K562 (cell line): Measurements from ENCODE around the gene BIRC6. TPM values are rescaled to one million over a fixed set of nuclear protein-coding genes. Genes with fewer than 3 reads are reported as not detected.

Source experiments
- ARHGAP35 ChIP-seq: fragments of 450-650 bp; IDR thresholded peaks from 2 replicates; pipeline ENCODE4 v1.6.1; 2018; ENCODE audit not compliant: partially characterized antibody
- ARID2 ChIP-seq: fragments of 450-650 bp; IDR thresholded peaks from 2 replicates; pipeline ENCODE4 v1.6.1; 2017; ENCODE audit warnings: antibody characterized with exemption, mild to moderate bottlenecking
- BMI1 ChIP-seq: fragments of 150-350 bp; IDR thresholded peaks from 2 replicates; pipeline ENCODE4 v1.6.1; 2014; ENCODE audit warnings: low read length
- EP300 ChIP-seq: IDR thresholded peaks from 2 replicates; pipeline ENCODE4 v1.6.1; 2012; ENCODE audit warnings: low read length, improper control_type of control experiment
- GATAD2A ChIP-seq: fragments of 450-650 bp; IDR thresholded peaks from 2 replicates; pipeline ENCODE4 v1.6.1; 2017
- HDAC1 ChIP-seq, 2 experiments: fragments of 450-650 bp; IDR thresholded peaks; 2 replicates each; pipeline ENCODE4 v1.6.1; 2016 to 2017; ENCODE audit warnings: inconsistent platforms in 1 of 2, mild to moderate bottlenecking in 1 of 2, moderate library complexity in 1 of 2
- HOMEZ ChIP-seq: fragments of 250-450 bp; sonication (Bioruptor Pico); IDR thresholded peaks from 2 replicates; pipeline ENCODE4 v1.4.0; 2020; ENCODE audit warnings: mild to moderate bottlenecking, moderate library complexity
- MEF2A ChIP-seq: IDR thresholded peaks from 2 replicates; pipeline ENCODE4 v1.6.1; 2011; ENCODE audit warnings: low read depth, mild to moderate bottlenecking, low read length, moderate library complexity; ENCODE audit not compliant: control insufficient read depth
- NCOR1 ChIP-seq: fragments of 450-650 bp; IDR thresholded peaks from 2 replicates; pipeline ENCODE4 v1.6.1; 2016; ENCODE audit warnings: mild to moderate bottlenecking, moderate library complexity
- PHB ChIP-seq: fragments of 250-450 bp; sonication (Bioruptor Pico); IDR thresholded peaks from 2 replicates; pipeline ENCODE4 v1.5.0; 2021
- SAFB ChIP-seq: fragments of 200-400 bp; formaldehyde crosslinking; IDR thresholded peaks from 2 replicates; pipeline ENCODE4 v1.6.1; 2017; ENCODE audit warnings: low read depth, low read length, borderline replicate concordance
- SMARCE1 ChIP-seq: fragments of 450-650 bp; IDR thresholded peaks from 2 replicates; pipeline ENCODE4 v1.7.1; 2016; ENCODE audit warnings: mild to moderate bottlenecking
- ZBTB8A ChIP-seq: fragments of 450-650 bp; IDR thresholded peaks from 2 replicates; pipeline ENCODE4 v1.6.1; 2018; ENCODE audit warnings: mild to moderate bottlenecking, moderate library complexity; ENCODE audit not compliant: partially characterized antibody
- ZNF274 ChIP-seq: IDR thresholded peaks from 2 replicates; pipeline ENCODE4 v1.6.1; 2011; ENCODE audit warnings: low read depth, mild to moderate bottlenecking, low read length, moderate library complexity, borderline replicate concordance
- ZNF318 ChIP-seq, 2 experiments: fragments of 450-650 bp; IDR thresholded peaks; 2 replicates each; pipeline ENCODE4 v1.6.1; 2016; ENCODE audit warnings: mild to moderate bottlenecking in 2 of 2, borderline replicate concordance in 1 of 2, low read depth in 1 of 2, moderate library complexity in 1 of 2
- ZNF395 ChIP-seq: fragments of 200-800 bp; sonication (Bioruptor generic); IDR thresholded peaks from 2 replicates; pipeline ENCODE4 v1.6.1; 2017; ENCODE audit warnings: missing genetic modification characterization, missing compliant biosample characterization
- ZNF655 ChIP-seq: fragments of 250-450 bp; sonication (Bioruptor Pico); IDR thresholded peaks from 2 replicates; pipeline ENCODE4 v1.5.0; 2021
- ZZZ3 ChIP-seq: fragments of 450-650 bp; IDR thresholded peaks from 2 replicates; pipeline ENCODE4 v1.6.1; 2016; ENCODE audit warnings: antibody characterized with exemption, mild to moderate bottlenecking, moderate library complexity
- polyA plus RNA-seq, 8 experiments: library from polyadenylated mRNA; depleted of rRNA in 4 of 8; stranded (reverse) in 5 of 8; unstranded in 3 of 8; fragments of >200 nt; fragmentation: Nextera tagmentation in 2 of 8; fragmentation: Illumina TruSeq in 1 of 8; extraction: Ambion mirVana in 2 of 8; extraction: Trizol in 1 of 8; gene quantifications; 2 replicates each; pipeline versions ENCODE4 v1.2.1 to v1.2.3, GENCODE V29; 2011 to 2014; ENCODE audit warnings: inconsistent platforms in 1 of 8, missing spikeins in 1 of 8
- total RNA-seq, 7 experiments: library from RNA; depleted of rRNA in 6 of 7; stranded (reverse); fragments of >200 nt in 6 of 7; fragmentation: Illumina TruSeq in 2 of 7; extraction: Trizol in 2 of 7; gene quantifications; 2 replicates each; pipeline versions ENCODE4 v1.2.1 to v1.2.3, GENCODE V29; 2011 to 2021; ENCODE audit warnings: low replicate concordance in 1 of 7

BIRC6 gene
- total and polyA plus RNA-seq, 9 of the 15 experiments (the other 6 are each of a cell fraction or from before 2014, with no cell fraction given): 18.8 to 110 (median 49.8) TPM

GRCh38 chr2:32479993-32480392 is 123.2 kb downstream of the BIRC6 start (continued):
- TF ChIP-seq ZNF318 (IDR thresholded peaks at IDR 0.05; ENCODE audit: borderline replicate concordance in 1 of 2, low read depth in 1 of 2) (no peak), ZNF655 (no peak), HOMEZ (CRISPR knock-in tag) (no peak), ARID2 (no peak), PHB (CRISPR knock-in tag) (no peak), GATAD2A (no peak), EP300 (peak; percentile 83; the same call in 1 of the 2 replicates), ZNF274 (no peak), ZBTB8A (no peak), HDAC1 (IDR thresholded peaks at IDR 0.05) (peak in 1 of 2 experiments; percentile 25; a peak in 1 of 4 replicates), ARHGAP35 (no peak), SMARCE1 (peak; percentile 60; the same call in 1 of the 2 replicates), ZNF395 (CRISPR knock-in tag) (no peak), NCOR1 (peak; percentile 90), ZZZ3 (no peak), SAFB (no peak), MEF2A (no peak), BMI1 (no peak)
